ENCODE results near the gene SEC14L1.
"Not testable (repeated sequence)": the region's sequence is repeated elsewhere in the genome, so short reads cannot be mapped to it uniquely, and the experiment has no call there.

SEC14L1 gene

DNA sequence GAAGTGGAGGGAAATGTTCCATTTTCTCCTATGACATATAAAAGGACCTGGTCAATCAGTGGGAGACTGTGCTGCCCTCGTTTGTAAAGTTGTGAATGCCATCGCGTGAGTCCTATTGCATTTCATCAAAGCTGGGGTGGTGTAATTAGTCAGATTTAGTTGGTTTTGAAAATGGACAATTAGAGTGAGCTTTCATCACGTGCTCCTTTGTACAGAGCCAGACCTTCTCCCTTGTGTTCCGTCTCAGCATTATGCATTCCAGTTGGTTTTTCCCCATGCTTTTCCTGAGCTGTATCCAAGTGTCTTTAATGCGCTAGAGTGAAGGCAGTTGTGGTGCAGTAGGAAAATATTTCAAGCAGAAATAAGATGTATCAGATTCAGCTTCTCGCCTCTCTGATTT lies 10.4 kb downstream of the SEC14L1 start:
- ATAC-seq (ENCODE audit: low read depth) (no peak), DNase-seq (ENCODE audit: low spot score) (no peak)
- H3K4me3 ChIP-seq (ENCODE audit: severe bottlenecking) = no peak overlapping the region
- H3K27ac ChIP-seq (ENCODE audit: poor library complexity, severe bottlenecking) = no peak overlapping the region
- H3K4me1 ChIP-seq (ENCODE audit: insufficient read depth, poor library complexity, severe bottlenecking) = peaks cover 19% of the 10 kb centered on the region
- no peaks in the 10 kb centered on the region for H3K27me3 ChIP-seq (ENCODE audit: insufficient read depth, poor library complexity, severe bottlenecking)
- TF ChIP-seq CTCF (IDR thresholded peaks at IDR 0.05; ENCODE audit: poor library complexity, severe bottlenecking) = no peak
- H3K36me3 ChIP-seq (ENCODE audit: low read depth) = peaks cover 67% of the 10 kb centered on the region
- H3K9me3 ChIP-seq (ENCODE audit: severe bottlenecking) = no peaks in the 10 kb centered on the region

DNA sequence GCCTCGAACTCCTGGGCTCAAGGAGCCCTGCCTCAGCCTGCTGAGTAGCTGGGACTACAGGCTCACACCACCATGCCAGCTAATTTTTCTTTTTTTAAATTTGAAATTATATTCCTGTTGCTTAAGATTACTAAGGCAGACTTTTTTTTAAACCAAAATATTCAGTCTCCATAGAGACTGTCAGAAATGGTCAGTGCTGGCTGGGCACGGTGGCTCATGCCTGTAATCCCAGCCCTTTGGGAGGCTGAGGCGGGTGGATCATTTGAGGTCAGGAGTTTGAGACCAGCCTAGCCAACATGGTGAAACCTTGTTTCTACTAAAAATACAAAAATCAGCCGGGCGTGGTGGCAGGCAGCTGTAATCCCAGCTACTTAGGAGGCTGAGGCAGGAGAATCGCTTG lies 11.3 kb downstream of the SEC14L1 start:
- peaks cover 19% of the 10 kb centered on the region for H3K4me1 ChIP-seq (ENCODE audit: insufficient read depth, poor library complexity, severe bottlenecking)
- H3K36me3 ChIP-seq (ENCODE audit: low read depth) = peaks cover 58% of the 10 kb centered on the region
- H3K4me3 ChIP-seq (ENCODE audit: severe bottlenecking); H3K9me3 ChIP-seq (ENCODE audit: severe bottlenecking); ATAC-seq (ENCODE audit: low read depth); H3K27me3 ChIP-seq (ENCODE audit: insufficient read depth, poor library complexity, severe bottlenecking); DNase-seq (ENCODE audit: low spot score); H3K27ac ChIP-seq (ENCODE audit: poor library complexity, severe bottlenecking): not testable (repeated sequence)

DNA sequence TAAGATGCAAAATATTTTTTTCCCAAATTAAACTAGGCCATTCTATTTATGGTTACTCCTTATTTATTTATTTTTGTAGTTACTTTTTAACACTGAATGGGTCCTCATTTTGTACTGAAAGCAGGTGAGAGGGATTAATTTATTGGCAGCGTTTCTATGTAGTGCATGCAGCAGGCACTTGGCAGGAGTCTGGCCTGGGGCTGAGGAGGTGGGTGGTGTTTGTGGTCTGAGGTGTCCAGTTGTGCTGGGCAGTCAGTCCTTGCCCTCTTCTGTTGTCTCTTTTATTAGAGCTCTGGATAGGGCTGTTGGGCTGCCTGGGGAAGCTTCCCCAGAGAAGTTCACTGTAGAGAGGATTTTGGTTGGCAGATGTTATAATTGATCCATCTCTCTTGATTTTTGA lies 12.7 kb downstream of the SEC14L1 start:
- no peaks in the 10 kb centered on the region for H3K9me3 ChIP-seq (ENCODE audit: severe bottlenecking)
- peak overlapping the region; percentile 38 for H3K27ac ChIP-seq (ENCODE audit: poor library complexity, severe bottlenecking)
- H3K27me3 ChIP-seq (ENCODE audit: insufficient read depth, poor library complexity, severe bottlenecking) = no peaks in the 10 kb centered on the region
- no peak for TF ChIP-seq CTCF (IDR thresholded peaks at IDR 0.05; ENCODE audit: poor library complexity, severe bottlenecking)
- H3K4me3 ChIP-seq (ENCODE audit: severe bottlenecking) = no peak overlapping the region
- ATAC-seq (ENCODE audit: low read depth) = peak; percentile 74
- peaks cover 19% of the 10 kb centered on the region for H3K4me1 ChIP-seq (ENCODE audit: insufficient read depth, poor library complexity, severe bottlenecking)
- DNase-seq (ENCODE audit: low spot score) = no peak
- peaks cover 45% of the 10 kb centered on the region for H3K36me3 ChIP-seq (ENCODE audit: low read depth)

- DNase-seq (ENCODE audit: low spot score) = no peak
- TF ChIP-seq CTCF (IDR thresholded peaks at IDR 0.05; ENCODE audit: poor library complexity, severe bottlenecking) = no peak
- Histone ChIP-seq H3K9me3 (ENCODE audit: severe bottlenecking) (no peaks in the 10 kb centered on the region), H3K4me1 (ENCODE audit: insufficient read depth, poor library complexity, severe bottlenecking) (peaks cover 19% of the 10 kb centered on the region), H3K4me3 (ENCODE audit: severe bottlenecking) (no peak overlapping the region), H3K27me3 (ENCODE audit: insufficient read depth, poor library complexity, severe bottlenecking) (no peaks in the 10 kb centered on the region), H3K36me3 (ENCODE audit: low read depth) (peaks cover 40% of the 10 kb centered on the region), H3K27ac (ENCODE audit: poor library complexity, severe bottlenecking) (peak overlapping the region; percentile 38)
- no peak for ATAC-seq (ENCODE audit: low read depth)
Observed at GRCh38 chr17:77153999-77154586, 13.3 kb downstream of the SEC14L1 start.

DNA sequence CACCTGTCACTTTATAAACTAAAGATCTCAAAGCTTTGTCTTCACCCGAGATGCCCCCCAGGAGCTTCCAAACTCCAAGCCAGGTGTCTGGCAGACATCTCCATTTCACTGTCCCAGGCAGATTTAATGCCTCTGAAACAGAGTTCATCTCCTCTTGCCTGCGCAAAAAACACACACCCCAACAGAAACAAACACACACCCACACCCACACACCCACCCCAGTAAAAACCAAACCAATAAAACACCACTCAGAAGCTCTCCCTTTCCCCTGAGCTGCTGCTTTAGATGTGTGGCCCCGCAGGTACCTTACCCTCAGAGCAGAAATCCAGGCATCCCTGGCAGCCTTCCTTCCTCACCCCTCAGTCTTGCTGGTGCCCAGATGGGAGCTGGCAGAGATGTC lies 14.4 kb downstream of the SEC14L1 start:
- no peaks in the 10 kb centered on the region for H3K27me3 ChIP-seq (ENCODE audit: insufficient read depth, poor library complexity, severe bottlenecking)
- peaks cover 22% of the 10 kb centered on the region for H3K4me1 ChIP-seq (ENCODE audit: insufficient read depth, poor library complexity, severe bottlenecking)
- H3K4me3 ChIP-seq (ENCODE audit: severe bottlenecking) = no peak overlapping the region
- no peaks in the 10 kb centered on the region for H3K9me3 ChIP-seq (ENCODE audit: severe bottlenecking)
- no peak overlapping the region for H3K27ac ChIP-seq (ENCODE audit: poor library complexity, severe bottlenecking)
- peaks cover 32% of the 10 kb centered on the region for H3K36me3 ChIP-seq (ENCODE audit: low read depth)
- no peak for DNase-seq (ENCODE audit: low spot score)
- no peak for ATAC-seq (ENCODE audit: low read depth)
- TF ChIP-seq CTCF (IDR thresholded peaks at IDR 0.05; ENCODE audit: poor library complexity, severe bottlenecking) = no peak

DNA sequence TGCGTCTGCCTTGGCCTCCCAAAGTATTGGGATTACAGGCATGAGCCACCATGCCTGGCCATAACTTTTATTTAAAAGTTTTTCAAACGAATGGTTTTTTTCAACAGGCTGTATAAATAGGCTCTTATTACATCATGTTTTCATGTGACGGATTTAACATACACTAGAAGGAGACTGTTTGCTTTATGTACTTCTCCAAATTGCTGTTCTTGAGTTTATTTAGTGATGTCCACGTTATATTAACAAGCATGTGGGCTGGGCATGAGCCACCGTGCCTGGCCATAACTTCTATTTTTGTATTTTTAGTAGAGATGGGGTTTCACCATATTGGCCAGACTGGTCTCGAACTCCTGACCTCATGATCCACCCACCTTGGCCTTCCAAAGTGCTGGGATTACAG lies 17.0 kb downstream of the SEC14L1 start:
- H3K27me3 ChIP-seq (ENCODE audit: insufficient read depth, poor library complexity, severe bottlenecking); DNase-seq (ENCODE audit: low spot score); ATAC-seq (ENCODE audit: low read depth); H3K27ac ChIP-seq (ENCODE audit: poor library complexity, severe bottlenecking); H3K36me3 ChIP-seq (ENCODE audit: low read depth); H3K9me3 ChIP-seq (ENCODE audit: severe bottlenecking); H3K4me3 ChIP-seq (ENCODE audit: severe bottlenecking): not testable (repeated sequence)
- H3K4me1 ChIP-seq (ENCODE audit: insufficient read depth, poor library complexity, severe bottlenecking) = peaks cover 25% of the 10 kb centered on the region
